ENCODE results near the gene MYOF. TPM values are rescaled to one million over a fixed set of nuclear protein-coding genes. Genes with fewer than 3 reads are reported as not detected.

MYOF gene
- total and polyA plus RNA-seq, 2 of the 8 experiments (the other 6 are each of a cell fraction or from before 2014, with no cell fraction given): 0.98 to 2.3 TPM

DNA sequence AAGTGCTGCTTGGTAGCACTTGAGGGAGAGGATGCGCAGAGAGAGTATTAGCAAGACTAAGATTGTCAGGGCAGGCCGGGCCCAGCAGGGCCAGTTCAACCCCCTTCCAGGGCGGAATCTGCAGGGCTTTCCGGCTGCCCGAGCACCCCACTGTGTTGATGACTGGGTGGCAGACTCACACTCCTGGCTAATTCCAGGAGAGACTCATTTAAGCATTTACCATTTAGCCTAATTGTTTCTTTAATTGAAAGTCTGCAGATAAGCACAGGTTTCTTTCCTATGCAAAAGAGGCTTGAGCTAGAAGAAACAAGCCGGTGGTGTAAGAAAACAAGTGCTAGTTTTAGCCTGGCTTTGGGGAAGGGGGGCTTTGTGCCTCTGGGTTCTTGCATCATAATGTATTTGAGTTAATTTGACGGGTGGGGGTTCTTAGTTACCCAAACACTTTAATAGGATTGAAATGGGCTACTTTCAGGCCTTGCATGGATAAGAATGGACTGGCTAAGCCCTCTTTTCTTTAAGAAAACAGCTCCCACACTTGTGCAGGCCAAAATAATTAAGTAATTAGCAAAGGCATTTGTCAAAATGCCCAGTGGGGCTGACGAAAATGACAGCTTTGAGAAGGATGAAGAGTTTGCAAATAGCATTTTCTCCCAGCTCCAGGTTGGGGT is 201.3 kb downstream of the MYOF start (continued):
- TF ChIP-seq GTF2F1 (IDR thresholded peaks at IDR 0.05; ENCODE audit: borderline replicate concordance, low read depth, low read length): 0 out of 2 replicates have a peak, but pooled peaks have one; percentile 17
- TF ChIP-seq, protein P1, sequence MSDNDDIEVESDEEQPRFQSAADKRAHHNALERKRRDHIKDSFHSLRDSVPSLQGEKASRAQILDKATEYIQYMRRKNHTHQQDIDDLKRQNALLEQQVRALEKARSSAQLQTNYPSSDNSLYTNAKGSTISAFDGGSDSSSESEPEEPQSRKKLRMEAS (IDR thresholded peaks at IDR 0.05): no peak; the same call in 1 of the 2 replicates
- TF ChIP-seq ASH2L (IDR thresholded peaks at IDR 0.05; ENCODE audit: low read length): no peak
- no peak for TF ChIP-seq RNF2 (IDR thresholded peaks at IDR 0.05; ENCODE audit: borderline replicate concordance, low read depth, low read length, missing control alignments, poor library complexity, severe bottlenecking)
- TF ChIP-seq TBP (IDR thresholded peaks at IDR 0.05; ENCODE audit: low read depth, low read length): peak; percentile 35; the same call in 1 of the 2 replicates
- peak; percentile 57 to 71; a peak in 2 of 4 replicates for TF ChIP-seq HDAC2 (IDR thresholded peaks at IDR 0.05; ENCODE audit: borderline replicate concordance in 1 of 2, low read depth in 2 of 2, low read length in 2 of 2)
